Body of pancreas (tissue), 4 donors: Measurements from ENCODE around the gene KCNMB2. TPM values are rescaled to one million over a fixed set of nuclear protein-coding genes. Genes with fewer than 3 reads are reported as not detected.

Source experiments
- ATAC-seq: fragments of 150-250 bp; one replicate; pipeline ENCODE4 v1.9.1; 2016
- DNase-seq, 4 donors: peaks; one replicate each; pipeline ENCODE4 v3.0.0-alpha.2; 2019
- H3K27ac ChIP-seq, 4 donors: fragments of 200-600 bp; sonication (generic); 1 replicate in 3 of 4; 2 replicates in 1 of 4; pipeline versions ENCODE4 v1.5.1 to v1.6.1; 2016 to 2019; ENCODE audit warnings: mild to moderate bottlenecking in 1 of 4, mixed read lengths in 1 of 4, moderate library complexity in 1 of 4
- H3K27me3 ChIP-seq, 2 donors: fragments of 200-600 bp; sonication (generic); one replicate each; pipeline ENCODE4 v1.6.0; 2016; ENCODE audit warnings: mild to moderate bottlenecking in 1 of 2
- H3K36me3 ChIP-seq, 2 donors: fragments of 200-600 bp; sonication (generic); replicated peaks in 1 of 2; 2 replicates each; pipeline ENCODE4 v1.5.1; 2016; ENCODE audit warnings: low read depth in 2 of 2; ENCODE audit not compliant: insufficient read depth in 1 of 2
- H3K4me1 ChIP-seq: fragments of 200-600 bp; sonication (generic); one replicate; pipeline ENCODE4 v1.6.0; 2016
- H3K4me3 ChIP-seq, 2 donors: fragments of 200-600 bp; sonication (generic); 1 replicate in 1 of 2; 2 replicates in 1 of 2; pipeline ENCODE4 v1.5.1; 2016 to 2019
- H3K9me3 ChIP-seq, 3 donors: fragments of 200-600 bp; sonication (generic); 1 replicate in 2 of 3; 2 replicates in 1 of 3; pipeline ENCODE4 v1.5.1; 2016
- POLR2A ChIP-seq, 3 donors: fragments of 450-650 bp; IDR thresholded peaks; one replicate each; pipeline ENCODE4 v1.6.1; 2016; ENCODE audit warnings: antibody characterized with exemption in 3 of 3, mild to moderate bottlenecking in 2 of 3
- WGBS, 2 donors: methylation state at CpG; one replicate each; pipeline ENCODE4 v1.1.5; 2017; 5-methylcytosine and 5-hydroxymethylcytosine counted together
- intact Hi-C: fragments of 100-400 bp; cut with DNase I; formaldehyde crosslinking; loops from one replicate; pipeline ENCODE4 v1.15.1; 2023
- total RNA-seq, 2 donors: library from RNA; depleted of rRNA; stranded (reverse); fragments of >200 nt; gene quantifications; one replicate each; pipeline ENCODE4 v1.1.0, GENCODE V29; 2016
- TF ChIP-seq, protein P1 (sequence below), 7 experiments: fragments of 450-650 bp in 4 of 7; fragments of 200-600 bp in 3 of 7; sonication (generic) in 3 of 7; IDR thresholded peaks; one replicate each; pipeline ENCODE4 v1.5.1; 2016 to 2019; ENCODE audit warnings: antibody characterized with exemption in 7 of 7

The KCNMB2 gene
- total RNA-seq, 2 donors from 2014 or later: 2.3 TPM; not detected in 1

GRCh38 chr3:178778589-178778988, 242.4 kb downstream of the KCNMB2 start:
- Histone ChIP-seq H3K4me3 (no peak overlapping the region), H3K9me3 (no peaks in the 10 kb centered on the region), H3K27ac (no peak overlapping the region), H3K36me3 (no peaks in the 10 kb centered on the region), H3K27me3 (no peaks in the 10 kb centered on the region), H3K4me1 (no peaks in the 10 kb centered on the region)
- 32 to 57% methylated on average over 4 of the region's 4 CpGs for WGBS, 2 donors
- intact Hi-C loops: no loop called here
- no peak for DNase-seq
- no peak for ATAC-seq
- TF ChIP-seq, protein P1, sequence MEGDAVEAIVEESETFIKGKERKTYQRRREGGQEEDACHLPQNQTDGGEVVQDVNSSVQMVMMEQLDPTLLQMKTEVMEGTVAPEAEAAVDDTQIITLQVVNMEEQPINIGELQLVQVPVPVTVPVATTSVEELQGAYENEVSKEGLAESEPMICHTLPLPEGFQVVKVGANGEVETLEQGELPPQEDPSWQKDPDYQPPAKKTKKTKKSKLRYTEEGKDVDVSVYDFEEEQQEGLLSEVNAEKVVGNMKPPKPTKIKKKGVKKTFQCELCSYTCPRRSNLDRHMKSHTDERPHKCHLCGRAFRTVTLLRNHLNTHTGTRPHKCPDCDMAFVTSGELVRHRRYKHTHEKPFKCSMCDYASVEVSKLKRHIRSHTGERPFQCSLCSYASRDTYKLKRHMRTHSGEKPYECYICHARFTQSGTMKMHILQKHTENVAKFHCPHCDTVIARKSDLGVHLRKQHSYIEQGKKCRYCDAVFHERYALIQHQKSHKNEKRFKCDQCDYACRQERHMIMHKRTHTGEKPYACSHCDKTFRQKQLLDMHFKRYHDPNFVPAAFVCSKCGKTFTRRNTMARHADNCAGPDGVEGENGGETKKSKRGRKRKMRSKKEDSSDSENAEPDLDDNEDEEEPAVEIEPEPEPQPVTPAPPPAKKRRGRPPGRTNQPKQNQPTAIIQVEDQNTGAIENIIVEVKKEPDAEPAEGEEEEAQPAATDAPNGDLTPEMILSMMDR (IDR thresholded peaks at IDR 0.05): no peak
- TF ChIP-seq POLR2A (IDR thresholded peaks at IDR 0.05): no peak

DNA sequence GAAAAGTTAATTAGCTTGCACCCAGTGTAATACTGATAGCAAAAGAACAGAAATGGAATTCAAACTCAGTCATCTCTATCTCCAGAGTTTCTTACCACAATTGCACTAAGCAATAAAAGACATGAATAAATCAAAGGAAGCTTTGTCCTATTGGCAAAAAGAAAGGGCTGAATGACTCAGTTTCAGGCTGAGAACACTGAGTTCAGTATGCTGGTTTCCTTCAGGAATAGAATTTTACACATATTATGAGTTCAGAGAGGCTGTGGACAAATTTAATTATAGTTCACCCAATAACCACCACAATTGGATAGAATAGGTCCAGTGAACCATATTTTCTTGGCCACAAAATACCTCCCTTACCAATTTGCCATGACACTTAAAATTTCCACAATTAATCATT, 249.7 kb downstream of the KCNMB2 start:
- H3K36me3 ChIP-seq: no peaks in the 10 kb centered on the region
- intact Hi-C loops: no loop called here
- TF ChIP-seq, protein P1 (IDR thresholded peaks at IDR 0.05): no peak
- no peak for TF ChIP-seq POLR2A (IDR thresholded peaks at IDR 0.05)
- ATAC-seq: no peak
- H3K27me3 ChIP-seq: no peaks in the 10 kb centered on the region
- H3K27ac ChIP-seq: no peak overlapping the region
- no peak for DNase-seq
- no peaks in the 10 kb centered on the region for H3K9me3 ChIP-seq
- no peak overlapping the region for H3K4me3 ChIP-seq
- H3K4me1 ChIP-seq: no peaks in the 10 kb centered on the region

DNA sequence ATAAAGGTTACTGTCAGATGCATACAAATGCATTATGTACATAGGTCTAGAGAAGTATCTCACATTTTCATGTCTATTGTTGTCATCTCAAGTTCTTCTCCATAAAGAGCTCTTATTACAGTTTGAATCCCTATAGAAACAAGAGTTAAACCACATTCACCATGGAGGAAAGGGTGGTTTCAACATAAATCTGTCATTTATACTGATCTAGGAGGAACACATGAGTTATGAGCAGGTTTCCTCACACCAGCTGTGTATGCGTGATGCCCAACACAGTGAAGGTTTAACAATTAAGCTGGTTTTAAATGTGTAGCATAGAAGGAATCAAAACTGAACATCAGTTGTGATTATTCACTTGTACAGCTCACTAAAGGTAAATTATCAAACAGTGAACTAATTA, 251.7 kb downstream of the KCNMB2 start:
- H3K4me3 ChIP-seq: no peak overlapping the region
- 53 to 70% methylated on average over 1 of the region's 1 CpG for WGBS, 2 donors
- no peaks in the 10 kb centered on the region for H3K9me3 ChIP-seq
- no peak for DNase-seq
- no peak for ATAC-seq
- H3K27me3 ChIP-seq: no peaks in the 10 kb centered on the region
- H3K27ac ChIP-seq: no peak overlapping the region
- H3K36me3 ChIP-seq: no peaks in the 10 kb centered on the region
- no peak for TF ChIP-seq POLR2A (IDR thresholded peaks at IDR 0.05)
- TF ChIP-seq, protein P1 (IDR thresholded peaks at IDR 0.05): no peak
- intact Hi-C loops: no loop called here
- no peaks in the 10 kb centered on the region for H3K4me1 ChIP-seq

GRCh38 chr3:178794711-178795110, 258.5 kb downstream of the KCNMB2 start:
- Histone ChIP-seq H3K36me3 (no peaks in the 10 kb centered on the region), H3K4me1 (no peaks in the 10 kb centered on the region), H3K27ac (no peak overlapping the region), H3K4me3 (no peak overlapping the region), H3K27me3 (no peaks in the 10 kb centered on the region), H3K9me3 (no peaks in the 10 kb centered on the region)
- intact Hi-C loops: no loop called here
- ATAC-seq (no peak), DNase-seq (no peak)
- TF ChIP-seq, protein P1 (IDR thresholded peaks at IDR 0.05): no peak
- TF ChIP-seq POLR2A (IDR thresholded peaks at IDR 0.05): no peak

DNA sequence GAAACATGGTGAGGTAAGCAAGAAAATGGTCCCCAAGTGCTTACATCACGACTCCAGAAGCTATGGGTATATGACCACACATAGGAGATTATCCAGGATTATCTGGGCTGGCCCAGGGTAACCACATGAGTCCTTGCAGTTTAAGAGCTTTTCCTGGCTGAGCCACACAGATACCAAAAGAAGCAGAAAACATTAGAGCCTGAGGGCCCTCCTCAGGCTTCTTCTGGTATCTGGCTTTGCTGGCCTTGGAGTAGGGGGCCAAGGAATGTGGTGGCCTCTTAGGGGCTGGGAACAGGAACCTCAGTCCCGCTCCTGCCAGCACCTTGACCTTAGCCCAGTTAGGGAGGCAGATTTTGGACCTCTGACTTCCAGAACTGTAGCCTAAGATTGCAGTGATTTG, 259.1 kb downstream of the KCNMB2 start:
- no peak for TF ChIP-seq POLR2A (IDR thresholded peaks at IDR 0.05)
- TF ChIP-seq, protein P1 (IDR thresholded peaks at IDR 0.05): no peak
- 52 to 67% methylated on average over 2 of the region's 2 CpGs for WGBS, 2 donors

More for the DNA sequence above, 259.1 kb downstream of the KCNMB2 start:
- no peak overlapping the region for H3K4me3 ChIP-seq
- no peak for ATAC-seq
- H3K27me3 ChIP-seq: no peaks in the 10 kb centered on the region
- H3K36me3 ChIP-seq: no peaks in the 10 kb centered on the region
- no peak overlapping the region for H3K27ac ChIP-seq
- no peak for DNase-seq
- H3K9me3 ChIP-seq: no peaks in the 10 kb centered on the region
- H3K4me1 ChIP-seq: no peaks in the 10 kb centered on the region
- intact Hi-C loops: no loop called here
